GM19099 (cell line): ENCODE measurements around the gene LARGE1.
A peak's percentile ranks its signal among the peaks of the same experiment; 100 is the strongest.

Source experiments
- POLR2A ChIP-seq: IDR thresholded peaks from 3 replicates; pipeline ENCODE4 v1.6.1; 2011; ENCODE audit warnings: low read depth; ENCODE audit not compliant: insufficient read length; ENCODE audit errors: extremely low read depth

Gene LARGE1

DNA sequence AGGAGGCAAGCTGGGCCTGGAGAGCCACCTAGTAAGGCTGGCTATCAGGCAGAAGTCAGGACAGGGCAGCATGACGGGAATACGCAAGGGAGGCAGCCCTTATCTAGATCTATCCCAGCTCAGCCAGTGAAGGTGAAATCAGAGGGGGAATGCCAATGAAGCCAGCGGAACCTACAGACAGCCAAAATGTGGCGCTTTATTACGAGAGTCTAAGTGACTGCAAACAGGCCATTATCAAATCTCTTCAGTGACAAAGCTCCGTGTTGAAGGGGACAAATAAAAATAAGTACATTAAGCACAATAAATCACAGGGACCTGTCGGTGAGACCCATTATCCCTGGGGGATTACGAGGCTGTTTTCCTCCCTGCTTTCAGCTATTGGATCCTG, 22.8 kb downstream of the LARGE1 start:
- no peak for TF ChIP-seq POLR2A

DNA sequence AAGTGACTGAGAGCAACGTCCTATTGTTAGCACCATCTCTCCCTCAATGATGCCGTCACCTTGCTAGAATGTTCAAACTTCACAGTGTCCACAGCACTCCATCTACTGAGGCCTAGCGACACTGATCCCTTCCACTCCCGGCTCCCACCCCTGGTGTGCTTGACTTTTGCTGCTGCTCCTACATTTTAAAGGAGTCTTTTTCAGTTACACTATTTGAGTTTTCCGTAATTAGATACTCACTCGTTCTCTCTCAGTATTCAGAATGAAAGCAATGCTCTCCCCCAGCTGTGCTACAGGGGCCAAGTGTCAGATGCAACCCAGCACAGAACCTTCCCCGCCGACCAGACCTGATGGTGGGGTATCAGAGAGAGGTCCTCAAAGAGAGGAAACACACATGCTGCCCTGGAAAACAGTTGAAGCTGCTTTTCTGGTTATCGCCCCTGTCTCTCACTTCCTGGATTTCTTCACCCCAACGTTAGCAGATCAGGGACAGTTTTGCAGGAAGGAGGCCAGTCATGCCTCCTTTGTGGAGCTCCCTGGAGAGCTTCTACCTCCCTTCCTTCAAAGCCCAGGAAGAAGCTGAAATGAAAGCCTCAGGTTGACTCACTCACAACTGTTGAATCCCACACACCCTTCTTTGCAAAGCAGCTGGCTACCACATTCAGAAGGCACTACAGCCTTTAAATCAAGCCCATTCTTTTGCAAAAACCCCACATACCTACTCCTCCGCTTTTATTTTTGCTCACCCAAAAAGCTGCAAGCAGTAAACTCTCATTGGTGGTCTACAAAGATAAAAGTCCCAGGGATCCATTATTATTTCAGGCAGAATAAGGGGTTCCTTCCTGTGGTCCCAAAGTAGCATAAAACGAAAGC, 23.5 kb downstream of the LARGE1 start:
- TF ChIP-seq POLR2A, result no peak

DNA sequence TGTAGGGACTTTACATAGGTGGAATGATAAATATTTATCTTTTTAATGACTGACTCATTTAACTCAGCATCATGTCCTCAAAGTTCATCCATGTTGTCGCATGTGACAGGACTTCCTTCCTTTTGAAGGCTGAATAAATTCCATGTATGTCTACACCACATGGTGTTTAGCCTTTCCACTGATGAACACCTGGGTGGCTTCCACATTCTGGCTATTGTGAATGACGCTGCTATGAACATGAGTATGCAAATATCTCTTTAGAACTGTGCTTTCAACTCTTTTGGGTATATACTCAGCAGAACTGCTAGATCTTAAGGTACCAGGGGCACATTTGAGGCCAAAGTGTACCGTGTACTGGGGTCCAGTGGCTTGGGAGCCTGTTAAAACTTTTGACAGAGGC, 24.1 kb downstream of the LARGE1 start:
- peak; percentile 3 for TF ChIP-seq POLR2A

DNA sequence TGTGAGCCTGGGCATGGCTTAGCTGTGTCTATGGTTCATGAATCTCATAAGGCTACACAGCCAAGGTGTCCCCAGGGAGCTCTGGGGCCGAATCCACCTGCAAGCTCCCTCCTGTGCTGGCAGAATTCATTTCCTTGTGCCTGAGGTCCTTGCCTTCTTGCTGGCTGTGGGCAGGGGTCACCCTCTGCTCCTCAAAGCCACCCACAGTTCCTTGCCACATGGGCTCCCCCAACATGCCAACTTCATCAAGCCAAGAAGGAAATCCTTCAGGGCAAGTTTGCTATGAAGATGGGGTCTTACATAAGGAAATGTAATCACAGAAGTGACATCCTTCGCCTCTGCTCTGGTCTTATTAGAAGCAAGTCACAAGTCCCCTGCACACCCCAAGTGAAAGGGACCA, 24.8 kb downstream of the LARGE1 start:
- no peak for TF ChIP-seq POLR2A

DNA sequence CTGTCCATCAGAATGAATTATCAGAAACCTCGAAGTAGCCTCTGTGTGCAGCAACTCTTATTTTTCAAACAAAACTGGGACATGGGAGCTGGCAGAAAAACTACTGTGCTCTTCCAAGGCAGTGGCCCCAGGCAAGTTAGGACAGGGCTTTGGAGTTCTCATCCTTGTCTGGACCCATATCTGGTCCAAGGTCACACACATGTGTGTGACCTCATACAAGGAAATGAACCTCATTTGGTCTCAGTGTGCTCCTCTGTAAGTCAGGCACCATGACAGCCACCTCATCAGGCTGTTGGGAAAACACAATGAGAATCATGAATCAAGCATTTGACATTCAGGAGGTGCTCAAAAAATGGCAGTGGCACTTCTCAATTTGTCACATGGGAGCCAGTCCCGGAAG, 25.8 kb downstream of the LARGE1 start:
- no peak for TF ChIP-seq POLR2A

DNA sequence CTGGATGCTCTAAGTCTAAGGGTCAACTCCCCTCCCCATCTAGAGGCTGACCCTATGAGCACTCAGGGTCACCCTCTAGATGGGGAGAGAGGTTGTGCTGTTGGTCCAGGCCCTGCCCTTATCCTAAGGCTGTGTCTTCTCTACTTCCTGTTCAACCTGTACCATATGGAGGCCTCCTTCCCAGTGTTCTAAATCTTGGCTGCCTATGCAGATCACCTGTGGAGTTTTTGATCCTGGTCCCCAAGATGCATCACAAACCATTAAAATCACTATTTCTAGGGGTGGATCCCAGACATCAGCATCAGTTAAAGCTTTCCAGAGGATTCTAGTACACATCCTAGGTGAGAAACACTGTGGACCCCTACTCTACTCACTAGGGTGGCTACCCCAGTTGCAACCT, 26.2 kb downstream of the LARGE1 start:
- TF ChIP-seq POLR2A, result no peak

DNA sequence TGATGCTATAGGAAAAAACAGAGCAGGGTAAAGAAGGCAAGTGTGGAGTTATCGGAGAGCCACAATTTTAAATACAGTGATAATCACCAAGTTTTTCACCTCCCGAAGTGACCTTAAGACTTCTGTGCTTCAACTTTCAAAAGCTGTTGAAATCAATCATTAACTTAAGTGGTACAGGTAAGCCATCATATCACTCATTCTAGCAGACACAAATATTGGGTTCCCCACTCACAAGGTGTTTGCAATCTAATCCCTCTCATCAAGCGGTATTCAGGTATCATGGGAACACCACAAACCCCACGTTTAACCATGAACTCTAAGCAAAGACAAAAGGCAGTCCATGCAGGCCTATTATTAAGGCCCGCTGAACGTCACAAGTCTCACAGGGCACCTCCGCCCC, 26.8 kb downstream of the LARGE1 start:
- no peak for TF ChIP-seq POLR2A

DNA sequence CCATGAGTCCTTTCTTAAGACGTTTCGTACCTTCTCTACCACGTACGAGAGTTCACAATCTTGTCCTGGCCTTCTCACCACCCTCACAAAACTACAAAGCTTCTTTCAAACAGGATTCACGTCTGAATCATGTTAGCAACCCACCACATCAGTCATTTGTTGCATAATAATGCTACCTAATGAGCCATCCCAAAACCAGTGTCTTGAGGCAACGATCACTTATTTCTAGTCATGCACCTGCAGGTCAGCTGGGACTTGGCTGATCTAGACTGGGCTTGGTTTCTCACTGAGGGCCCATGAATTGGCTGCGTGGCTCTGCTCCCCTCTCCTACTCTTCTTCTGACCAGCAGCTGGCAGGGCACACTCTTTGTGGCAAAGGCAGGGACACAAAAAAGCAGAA, 28.3 kb downstream of the LARGE1 start:
- TF ChIP-seq POLR2A, result no peak

DNA sequence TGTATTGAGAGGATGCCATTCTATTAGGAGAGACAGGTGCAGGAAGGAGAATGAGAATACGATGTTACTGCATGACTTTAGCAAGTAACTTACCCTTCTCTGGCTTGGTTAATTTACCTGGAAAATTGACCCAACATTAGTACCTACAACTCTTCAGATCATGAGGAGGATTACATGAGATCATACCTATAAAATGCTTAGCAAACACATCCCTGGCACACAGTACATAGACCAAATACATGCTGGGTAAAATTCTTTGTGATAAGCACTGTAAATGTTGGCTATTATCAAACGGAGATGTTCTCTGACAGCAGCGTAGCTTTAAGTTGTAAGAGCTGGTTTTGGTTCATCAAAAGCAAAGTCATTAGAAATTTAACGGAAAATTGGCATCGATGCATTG, 28.8 kb downstream of the LARGE1 start:
- no peak for TF ChIP-seq POLR2A

DNA sequence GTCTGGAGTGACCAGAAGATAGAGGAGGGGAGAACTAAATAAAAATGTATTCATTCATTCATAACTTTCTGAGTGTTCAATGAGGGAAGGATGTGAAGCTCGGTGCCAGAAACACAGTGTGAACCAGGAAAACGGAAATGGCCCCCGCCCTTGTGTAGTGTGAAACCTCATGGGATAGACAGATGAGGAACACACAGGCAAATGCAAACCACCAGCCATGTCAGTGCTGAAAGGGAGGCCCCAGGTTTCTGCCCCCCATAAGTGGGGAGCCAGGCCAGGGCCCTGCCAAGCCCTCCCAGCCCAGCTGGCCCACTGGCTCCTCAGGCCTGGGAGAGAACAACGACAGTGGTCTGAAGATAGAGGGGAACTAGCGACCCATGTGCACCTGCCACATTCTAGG, 30.5 kb downstream of the LARGE1 start:
- TF ChIP-seq POLR2A, result no peak

DNA sequence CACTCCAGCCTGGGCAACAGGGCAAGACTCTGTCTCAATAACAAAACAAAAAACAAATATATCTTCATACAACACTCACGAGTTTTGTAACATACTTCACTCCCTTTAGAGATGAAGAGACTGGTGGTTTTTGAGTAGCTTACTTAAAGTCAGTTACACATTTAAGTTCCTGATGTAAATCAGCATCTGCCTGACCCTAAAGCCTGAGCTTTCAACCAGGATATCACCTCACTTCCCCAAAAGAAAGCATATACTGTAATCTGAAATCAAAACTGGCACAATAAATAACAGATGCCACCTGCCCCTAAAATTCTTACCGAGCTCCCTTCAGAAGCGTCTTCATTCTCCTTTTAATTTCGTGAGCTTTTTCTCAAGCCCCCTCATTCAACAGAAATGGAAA, 31.5 kb downstream of the LARGE1 start:
- TF ChIP-seq POLR2A, result no peak

DNA sequence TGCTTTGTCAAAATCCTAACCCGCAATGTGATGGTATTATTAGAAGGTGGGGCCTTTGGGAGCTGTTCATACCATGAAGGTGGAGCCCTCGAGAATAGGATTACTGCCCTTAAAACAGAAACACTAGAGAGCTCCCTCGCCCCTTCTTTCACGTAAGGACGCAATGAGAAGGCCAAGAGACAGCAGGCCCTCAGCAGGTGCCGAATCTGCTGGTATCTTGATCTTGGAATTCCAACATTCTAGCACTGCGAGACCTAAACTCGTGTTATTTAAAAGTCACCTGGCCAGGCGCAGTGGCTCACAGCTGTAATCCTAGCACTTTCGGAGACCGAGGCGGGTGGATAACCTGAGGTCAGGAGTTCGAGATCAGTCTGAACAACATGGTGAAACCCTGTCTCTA, 33.1 kb downstream of the LARGE1 start:
- no peak for TF ChIP-seq POLR2A

DNA sequence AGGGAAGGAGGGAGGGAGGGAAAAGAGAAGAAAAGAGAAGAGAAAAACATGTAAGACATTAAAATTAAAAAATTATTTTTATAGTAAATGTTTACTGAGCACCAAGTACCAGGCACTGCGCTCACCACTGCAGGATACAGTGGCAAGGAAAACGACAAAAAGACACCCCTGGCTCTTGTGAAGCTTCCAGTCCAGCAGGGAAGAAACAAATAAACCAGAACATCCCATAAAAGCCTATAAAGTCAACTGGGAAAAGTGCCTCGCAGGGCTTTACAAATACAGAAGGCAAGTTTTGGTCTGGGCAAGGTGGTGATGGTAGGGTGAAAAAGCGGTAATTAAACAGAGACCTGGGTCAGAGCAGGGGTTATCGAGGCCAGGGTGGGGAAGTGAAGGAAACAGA, 33.6 kb downstream of the LARGE1 start:
- TF ChIP-seq POLR2A, result no peak

DNA sequence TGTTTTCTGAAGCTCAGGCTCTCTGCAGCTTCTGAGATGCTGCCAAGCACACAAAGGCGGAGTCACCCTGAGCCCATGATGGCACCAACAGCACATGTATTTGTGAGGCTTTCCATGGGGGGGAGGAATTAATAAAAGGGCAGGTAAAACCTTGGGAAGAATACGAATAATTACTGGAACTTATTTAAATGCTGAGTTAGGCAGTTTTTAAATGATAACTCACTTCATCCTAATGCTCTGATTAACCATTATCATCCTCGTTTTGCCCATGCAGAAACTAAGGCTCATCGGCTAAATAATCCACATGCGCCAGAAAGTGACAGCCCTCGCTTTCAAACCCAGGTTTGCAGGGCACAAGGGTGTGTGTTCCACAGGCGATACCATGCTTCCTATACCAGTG, 35.4 kb downstream of the LARGE1 start:
- no peak for TF ChIP-seq POLR2A

DNA sequence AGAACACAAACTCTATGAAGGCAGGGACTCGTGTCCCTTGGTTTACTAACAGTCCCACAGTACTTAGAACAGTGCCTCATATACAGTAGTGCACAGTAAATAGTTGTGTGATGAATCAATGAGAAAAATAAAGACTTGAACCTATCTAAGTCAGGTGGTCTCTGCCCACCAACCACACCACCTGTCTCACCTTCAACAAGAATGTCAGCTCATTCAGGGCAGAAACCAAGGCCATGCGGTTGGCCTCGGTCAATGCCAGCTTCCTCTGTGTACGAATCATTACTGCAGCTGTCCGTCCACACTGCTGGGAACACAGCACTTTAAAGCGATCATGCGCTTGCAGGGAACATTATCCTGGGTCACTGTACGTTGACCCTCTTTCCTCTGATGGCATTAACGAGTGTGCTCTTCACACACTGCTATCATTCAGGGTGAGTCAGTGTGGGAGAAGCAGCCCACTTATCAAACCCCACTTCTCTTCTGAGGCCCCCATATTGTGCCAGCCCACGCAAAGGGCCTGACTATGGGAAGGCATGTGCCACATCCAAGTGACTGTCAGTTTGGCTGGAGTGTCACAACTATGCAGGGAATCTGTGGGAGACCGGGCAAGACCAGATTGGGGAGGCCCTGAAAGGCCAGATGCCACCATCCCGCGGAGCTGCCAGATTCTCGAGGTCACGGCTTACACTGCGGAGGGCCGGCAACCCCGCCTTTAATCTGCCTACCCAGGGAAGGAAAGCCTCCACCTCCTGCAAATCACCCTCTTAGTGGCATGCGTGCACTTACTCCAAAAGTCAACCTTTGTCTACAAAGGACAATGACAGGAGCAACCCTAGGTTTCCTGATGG, 36.1 kb downstream of the LARGE1 start:
- no peak for TF ChIP-seq POLR2A

DNA sequence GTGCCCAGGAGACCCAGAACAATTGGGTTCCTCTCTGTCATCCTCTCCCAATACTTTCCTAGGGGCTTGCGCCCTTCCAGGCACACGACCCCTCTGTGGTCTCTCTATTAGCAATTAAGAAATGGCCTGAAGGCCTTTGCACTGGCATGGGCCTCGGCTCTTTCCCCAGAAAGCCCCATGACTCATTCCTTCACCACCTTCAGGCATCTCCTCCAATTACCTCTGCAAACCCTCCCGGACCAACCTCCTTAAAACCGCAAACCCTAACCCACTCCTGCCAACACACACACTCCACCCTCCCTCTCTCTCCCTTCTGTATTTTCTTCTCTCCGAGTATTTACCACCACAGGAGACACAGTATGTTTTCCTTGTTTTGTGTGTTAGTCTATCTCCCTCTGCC, 36.7 kb downstream of the LARGE1 start:
- no peak for TF ChIP-seq POLR2A

DNA sequence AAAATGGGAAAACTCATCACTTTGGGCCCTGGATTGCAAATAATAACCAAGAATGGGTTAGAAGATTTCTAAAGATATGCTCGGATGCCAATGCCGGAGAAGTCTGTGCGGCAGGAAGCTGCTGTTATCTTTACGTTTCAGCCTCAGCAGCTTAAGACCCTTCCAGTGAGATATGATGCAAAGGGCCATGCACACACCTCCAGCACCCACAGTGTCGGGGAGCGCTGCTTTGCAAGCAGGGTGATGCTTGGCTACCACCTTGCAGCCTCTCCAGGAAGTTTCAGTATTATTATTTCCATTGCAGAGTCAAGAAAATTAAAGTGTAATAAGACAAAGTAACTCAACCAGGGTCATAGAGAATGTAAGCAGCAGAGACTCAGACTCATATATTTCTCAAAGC, 37.3 kb downstream of the LARGE1 start:
- no peak for TF ChIP-seq POLR2A

DNA sequence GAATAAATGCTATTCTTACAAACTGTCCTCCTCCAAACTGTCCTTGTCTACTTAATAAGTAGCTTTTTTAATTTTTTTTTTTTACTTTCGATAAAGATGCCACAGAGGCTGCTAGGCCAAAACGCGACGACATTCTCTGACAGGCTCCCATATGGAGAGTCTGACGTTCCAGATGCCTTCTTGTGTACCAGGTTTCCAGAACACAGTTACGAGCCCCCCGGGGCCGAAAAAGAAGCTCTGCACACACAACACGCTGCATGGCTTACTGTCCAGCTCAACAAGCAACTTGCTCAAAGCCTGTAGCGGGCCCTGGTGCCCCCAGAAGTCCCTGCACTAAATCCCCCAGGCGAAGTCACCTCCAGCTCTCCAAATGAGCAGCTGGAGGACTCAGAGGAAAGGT, 39.3 kb downstream of the LARGE1 start:
- TF ChIP-seq POLR2A, result no peak
